Keratinocyte (primary cell): ENCODE results near the gene PUM1.

Source experiments
- CTCF ChIP-seq, 3 experiments: IDR thresholded peaks in 1 of 3; conservative IDR thresholded peaks in 1 of 3; optimal IDR thresholded peaks in 1 of 3; 2 replicates in 2 of 3; 3 replicates in 1 of 3; pipeline versions ENCODE3 to v1.5.1; 2011; ENCODE audit warnings: low read length in 3 of 3, mild to moderate bottlenecking in 3 of 3, moderate library complexity in 2 of 3, control low read depth in 1 of 3, inconsistent platforms in 1 of 3; ENCODE audit not compliant: insufficient read depth in 2 of 3; ENCODE audit errors: extremely low read depth in 1 of 3
- EZH2 ChIP-seq: IDR thresholded peaks from one replicate; pipeline ENCODE4 v1.6.1; 2012; ENCODE audit warnings: inconsistent platforms, mild to moderate bottlenecking, low read length, moderate library complexity

GRCh38 chr1:31042656-31043055, 22.9 kb downstream of the PUM1 start:
- TF ChIP-seq CTCF (optimal IDR thresholded peaks at IDR 0.05 in 1 of 3, IDR thresholded peaks at IDR 0.05 in 1 of 3, conservative IDR thresholded peaks at IDR 0.05 in 1 of 3; ENCODE audit: extremely low read depth in 1 of 3, insufficient read depth in 2 of 3, low read length in 3 of 3), result no peak
- TF ChIP-seq EZH2, result no peak
